Stimulated activated CD4-positive, alpha-beta T cell treated with anti-CD3 and anti-CD28 coated beads, Interleukin-1b, Interleukin-23, amount 100 ng/mL, for 1 hour (primary cell): ENCODE data around the gene SFSWAP.
"Not testable (repeated sequence)": the region's sequence is repeated elsewhere in the genome, so short reads cannot be mapped to it uniquely, and the experiment has no call there.

ENCODE experiments used
- DNase-seq, 2 donors: peaks; one replicate each; pipeline ENCODE4 v3.0.0-alpha.2; 2020; ENCODE audit warnings: low read depth in 2 of 2

SFSWAP gene

GRCh38 chr12:131679186-131679585 is 31.7 kb upstream of the SFSWAP start:
- not testable (repeated sequence) for DNase-seq

- DNase-seq, result not testable (repeated sequence)
Measured at GRCh38 chr12:131679816-131680215, 31.1 kb upstream of the SFSWAP start.

GRCh38 chr12:131680392-131681256 is 30.3 kb upstream of the SFSWAP start:
- not testable (repeated sequence) for DNase-seq

- no peak for DNase-seq
Measured at GRCh38 chr12:131681257-131681620, 29.7 kb upstream of the SFSWAP start.

- DNase-seq, result peak in 1 of 2 donors; percentile 7
Measured at GRCh38 chr12:131681746-131682509, 29.0 kb upstream of the SFSWAP start.

- no peak for DNase-seq
Measured at GRCh38 chr12:131682510-131682895, 28.4 kb upstream of the SFSWAP start.

- DNase-seq, result no peak
Measured at GRCh38 chr12:131683266-131684014, 27.4 kb upstream of the SFSWAP start.

GRCh38 chr12:131684015-131684725 is 26.7 kb upstream of the SFSWAP start:
- DNase-seq, result no peak

- no peak for DNase-seq
Measured at GRCh38 chr12:131687346-131688125, 23.4 kb upstream of the SFSWAP start.

GRCh38 chr12:131688131-131688844 is 22.6 kb upstream of the SFSWAP start:
- no peak for DNase-seq

- no peak for DNase-seq
Measured at GRCh38 chr12:131688845-131689154, 22.1 kb upstream of the SFSWAP start.

GRCh38 chr12:131690320-131690719 is 20.6 kb upstream of the SFSWAP start:
- no peak for DNase-seq

- no peak for DNase-seq
Measured at GRCh38 chr12:131692431-131692830, 18.5 kb upstream of the SFSWAP start.

GRCh38 chr12:131693149-131693548 is 17.7 kb upstream of the SFSWAP start:
- no peak for DNase-seq

GRCh38 chr12:131694116-131694838 is 16.6 kb upstream of the SFSWAP start:
- DNase-seq, result no peak

- DNase-seq, result no peak
Measured at GRCh38 chr12:131695968-131696367, 14.9 kb upstream of the SFSWAP start.

- no peak for DNase-seq
Measured at GRCh38 chr12:131698286-131698685, 12.6 kb upstream of the SFSWAP start.

- no peak for DNase-seq
Measured at GRCh38 chr12:131699434-131699833, 11.5 kb upstream of the SFSWAP start.

- DNase-seq, result no peak
Measured at GRCh38 chr12:131700271-131700670, 10.6 kb upstream of the SFSWAP start.
